ENCODE results near the gene NHLH1. TPM values are rescaled to one million over a fixed set of nuclear protein-coding genes. Genes with fewer than 3 reads are reported as not detected.

Gene NHLH1
- polyA plus RNA-seq, 3 donors = 1.0 TPM; not detected in 2

DNA sequence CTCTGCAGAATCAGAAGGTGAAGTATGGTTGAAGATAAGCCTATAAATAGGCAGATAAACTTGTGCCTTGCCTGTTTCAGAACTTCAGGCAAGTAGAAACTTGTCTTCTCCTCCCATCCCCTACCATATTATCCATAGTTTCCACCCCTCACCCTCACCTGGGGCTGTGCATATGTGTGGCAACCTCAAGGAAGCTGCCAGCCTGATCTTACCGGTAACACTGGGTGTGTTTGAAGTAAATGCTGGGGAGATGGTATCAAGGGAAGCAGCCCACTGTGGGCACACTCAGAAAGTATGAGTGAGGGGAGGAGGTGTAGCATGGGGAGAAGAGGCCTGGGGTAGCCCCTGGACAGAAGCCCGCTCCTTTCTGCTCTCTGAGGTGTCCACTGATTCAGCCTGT is 48.0 kb downstream of the NHLH1 start:
- Histone ChIP-seq H3K27me3 (ENCODE audit: control insufficient read depth in 2 of 2, insufficient read depth in 2 of 2, low read length in 2 of 2) (no peaks in the 10 kb centered on the region), H2AFZ (ENCODE audit: insufficient read depth, low read depth, low read length, poor library complexity, severe bottlenecking) (no peak overlapping the region), H3K4me1 (ENCODE audit: control insufficient read depth in 1 of 2, insufficient read depth in 2 of 2, low read length in 2 of 2) (no peaks in the 10 kb centered on the region), H3K9ac (ENCODE audit: insufficient read depth, low read length, poor library complexity, severe bottlenecking) (no peak overlapping the region), H3K36me3 (replicated peaks in 1 of 2; ENCODE audit: control insufficient read depth in 1 of 2, insufficient read depth in 2 of 2, low read length in 2 of 2) (no peaks in the 10 kb centered on the region), H3K79me2 (ENCODE audit: insufficient read depth, low read length) (no peaks in the 10 kb centered on the region), H3K9me3 (replicated peaks in 1 of 2; ENCODE audit: control insufficient read depth in 1 of 2, insufficient read depth in 1 of 2, low read length in 2 of 2) (no peaks in the 10 kb centered on the region), H3K4me3 (replicated peaks in 1 of 3; ENCODE audit: low read depth in 2 of 3, low read length in 3 of 3) (no peak overlapping the region), H3K4me2 (replicated peaks; ENCODE audit: extremely low read depth, low read length, poor library complexity, severe bottlenecking) (no peak overlapping the region), H4K20me1 (ENCODE audit: insufficient read depth, low read length) (no peaks in the 10 kb centered on the region), H3K27ac (ENCODE audit: low read depth in 1 of 2, low read length in 2 of 2) (no peak overlapping the region)
- no peak overlapping the region for H3K4me3 Mint-ChIP-seq
- no peaks in the 10 kb centered on the region for H3K9me3 Mint-ChIP-seq
- H3K27ac Mint-ChIP-seq = no peak overlapping the region
- intact Hi-C loops (cut with micrococcal nuclease) = no loop called here
- 100% methylated on average over 1 of the region's 2 CpGs for WGBS (ENCODE audit: insufficient coverage)
- no peaks in the 10 kb centered on the region for H3K4me1 Mint-ChIP-seq
- TF ChIP-seq, protein P1, sequence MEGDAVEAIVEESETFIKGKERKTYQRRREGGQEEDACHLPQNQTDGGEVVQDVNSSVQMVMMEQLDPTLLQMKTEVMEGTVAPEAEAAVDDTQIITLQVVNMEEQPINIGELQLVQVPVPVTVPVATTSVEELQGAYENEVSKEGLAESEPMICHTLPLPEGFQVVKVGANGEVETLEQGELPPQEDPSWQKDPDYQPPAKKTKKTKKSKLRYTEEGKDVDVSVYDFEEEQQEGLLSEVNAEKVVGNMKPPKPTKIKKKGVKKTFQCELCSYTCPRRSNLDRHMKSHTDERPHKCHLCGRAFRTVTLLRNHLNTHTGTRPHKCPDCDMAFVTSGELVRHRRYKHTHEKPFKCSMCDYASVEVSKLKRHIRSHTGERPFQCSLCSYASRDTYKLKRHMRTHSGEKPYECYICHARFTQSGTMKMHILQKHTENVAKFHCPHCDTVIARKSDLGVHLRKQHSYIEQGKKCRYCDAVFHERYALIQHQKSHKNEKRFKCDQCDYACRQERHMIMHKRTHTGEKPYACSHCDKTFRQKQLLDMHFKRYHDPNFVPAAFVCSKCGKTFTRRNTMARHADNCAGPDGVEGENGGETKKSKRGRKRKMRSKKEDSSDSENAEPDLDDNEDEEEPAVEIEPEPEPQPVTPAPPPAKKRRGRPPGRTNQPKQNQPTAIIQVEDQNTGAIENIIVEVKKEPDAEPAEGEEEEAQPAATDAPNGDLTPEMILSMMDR (IDR thresholded peaks at IDR 0.05) = no peak
- no peak for DNase-seq
- H3K27me3 Mint-ChIP-seq (ENCODE audit: low read depth in 3 of 3) = peaks cover 0 to 3% (median 0%) of the 10 kb centered on the region in 3 donors
- H3K36me3 Mint-ChIP-seq = no peaks in the 10 kb centered on the region

DNA sequence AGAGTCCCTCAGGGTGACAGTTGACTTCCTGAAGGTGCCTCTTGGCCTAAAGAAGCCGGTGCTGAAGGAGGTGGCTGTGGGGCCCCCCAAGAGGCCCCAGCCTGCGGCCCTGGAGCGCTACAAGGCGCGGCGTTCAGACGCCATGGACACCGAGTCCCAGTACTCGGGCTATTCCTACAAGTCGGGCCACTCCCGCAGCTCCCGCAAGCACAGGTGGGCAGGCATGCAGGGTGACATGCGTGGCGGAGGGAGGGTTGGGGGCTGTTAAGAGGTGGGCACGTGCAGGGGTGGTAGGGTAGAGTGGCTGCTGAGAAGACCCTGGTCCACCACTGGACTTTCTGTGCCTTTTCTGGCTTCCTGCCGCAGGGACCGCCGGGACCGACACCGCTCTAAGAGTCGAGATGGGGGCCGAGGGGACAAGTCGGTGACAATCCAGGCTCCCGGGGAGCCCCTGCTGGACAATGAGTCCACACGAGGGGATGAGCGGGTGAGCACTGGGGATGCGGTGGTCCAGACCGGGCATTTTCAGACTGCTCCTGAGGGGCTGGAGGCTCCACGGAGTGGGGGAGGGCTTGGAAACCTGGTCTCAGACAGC is 48.9 kb downstream of the NHLH1 start:
- DNase-seq = no peak
- Histone ChIP-seq H3K4me1 (ENCODE audit: control insufficient read depth in 1 of 2, insufficient read depth in 2 of 2, low read length in 2 of 2) (no peaks in the 10 kb centered on the region), H3K36me3 (replicated peaks in 1 of 2; ENCODE audit: control insufficient read depth in 1 of 2, insufficient read depth in 2 of 2, low read length in 2 of 2) (no peaks in the 10 kb centered on the region), H2AFZ (ENCODE audit: insufficient read depth, low read depth, low read length, poor library complexity, severe bottlenecking) (no peak overlapping the region), H3K4me3 (replicated peaks in 1 of 3; ENCODE audit: low read depth in 2 of 3, low read length in 3 of 3) (no peak overlapping the region), H3K27me3 (ENCODE audit: control insufficient read depth in 2 of 2, insufficient read depth in 2 of 2, low read length in 2 of 2) (no peaks in the 10 kb centered on the region), H3K4me2 (replicated peaks; ENCODE audit: extremely low read depth, low read length, poor library complexity, severe bottlenecking) (no peak overlapping the region), H3K79me2 (ENCODE audit: insufficient read depth, low read length) (no peaks in the 10 kb centered on the region), H3K9me3 (replicated peaks in 1 of 2; ENCODE audit: control insufficient read depth in 1 of 2, insufficient read depth in 1 of 2, low read length in 2 of 2) (no peaks in the 10 kb centered on the region), H3K9ac (ENCODE audit: insufficient read depth, low read length, poor library complexity, severe bottlenecking) (no peak overlapping the region), H3K27ac (ENCODE audit: low read depth in 1 of 2, low read length in 2 of 2) (no peak overlapping the region), H4K20me1 (ENCODE audit: insufficient read depth, low read length) (no peaks in the 10 kb centered on the region)
- Mint-ChIP-seq H3K4me3 (no peak overlapping the region), H3K27me3 (ENCODE audit: low read depth in 3 of 3) (peaks cover 0 to 3% (median 0%) of the 10 kb centered on the region in 3 donors), H3K27ac (peak overlapping the region in 1 of 7 donors; percentile 5), H3K9me3 (no peaks in the 10 kb centered on the region), H3K36me3 (no peaks in the 10 kb centered on the region), H3K4me1 (no peaks in the 10 kb centered on the region)
- TF ChIP-seq, protein P1 (IDR thresholded peaks at IDR 0.05) = no peak
- intact Hi-C loops (cut with micrococcal nuclease) = no loop called here
- 97% methylated on average over 27 of the region's 29 CpGs for WGBS (ENCODE audit: insufficient coverage)

Measured in CD14-positive monocyte (primary cell).